Activated CD4-positive, CD25-positive, alpha-beta regulatory T cell (primary cell): ENCODE data around the gene FOXK1.
A peak's percentile ranks its signal among the peaks of the same experiment; 100 is the strongest.
"Not testable (repeated sequence)": the region's sequence is repeated elsewhere in the genome, so short reads cannot be mapped to it uniquely, and the experiment has no call there.

ENCODE experiments used
- DNase-seq, 4 experiments: peaks; one replicate each; lab custom pipeline; 2025; lab: John Stamatoyannopoulos, UW

Gene FOXK1

DNA sequence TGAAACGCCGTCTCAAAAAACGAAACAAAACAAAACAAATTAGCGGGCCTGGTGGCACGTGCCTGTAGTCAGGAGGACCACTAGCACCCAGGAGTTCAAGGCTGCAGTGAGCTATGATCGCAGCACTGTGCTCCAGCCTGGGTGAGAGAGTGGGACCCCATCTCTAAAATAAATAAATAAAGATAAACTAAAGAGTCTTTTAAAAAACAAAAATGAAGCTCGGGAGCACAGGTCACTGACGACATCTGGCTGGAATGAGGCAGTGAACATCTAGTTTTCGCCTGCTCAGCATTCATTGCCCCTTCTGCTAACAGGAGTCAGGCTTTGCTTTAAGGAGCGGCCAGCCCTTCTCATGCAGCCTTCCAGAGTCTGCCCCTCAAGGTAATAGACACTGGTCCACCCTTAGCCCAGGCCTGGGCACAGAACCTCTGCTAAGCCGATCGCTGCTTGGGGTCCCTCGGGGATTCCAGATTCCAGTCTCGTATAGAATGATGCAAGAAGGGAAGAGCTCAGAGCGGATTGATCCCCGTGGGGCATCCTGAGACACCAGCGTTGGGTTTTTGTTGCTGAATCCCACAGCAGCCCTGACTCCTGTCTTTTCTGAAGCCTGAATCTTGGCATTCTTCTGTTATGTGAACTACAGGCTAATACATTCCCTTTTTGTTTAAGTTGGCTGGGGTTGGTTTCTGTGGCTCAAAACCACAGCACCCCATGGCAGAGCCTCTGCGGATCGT is 14.2 kb upstream of the FOXK1 start:
- DNase-seq = no peak

DNA sequence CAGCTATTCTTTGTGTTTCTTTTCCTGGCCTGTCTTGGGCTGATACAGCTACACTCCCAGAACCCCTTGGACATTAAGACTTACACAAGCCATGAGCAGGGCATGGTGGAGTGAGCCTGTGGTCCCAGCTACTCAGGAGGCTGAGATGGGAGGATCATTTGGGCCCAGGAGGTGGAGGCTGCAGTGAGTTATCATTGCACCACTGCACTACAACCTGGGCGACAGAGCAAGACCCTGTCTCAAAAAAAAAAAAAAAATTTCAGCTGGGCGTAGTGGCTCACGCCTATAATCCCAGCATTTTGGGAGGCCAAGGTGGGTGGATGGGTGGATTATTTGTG is 13.6 kb upstream of the FOXK1 start:
- no peak for DNase-seq

DNA sequence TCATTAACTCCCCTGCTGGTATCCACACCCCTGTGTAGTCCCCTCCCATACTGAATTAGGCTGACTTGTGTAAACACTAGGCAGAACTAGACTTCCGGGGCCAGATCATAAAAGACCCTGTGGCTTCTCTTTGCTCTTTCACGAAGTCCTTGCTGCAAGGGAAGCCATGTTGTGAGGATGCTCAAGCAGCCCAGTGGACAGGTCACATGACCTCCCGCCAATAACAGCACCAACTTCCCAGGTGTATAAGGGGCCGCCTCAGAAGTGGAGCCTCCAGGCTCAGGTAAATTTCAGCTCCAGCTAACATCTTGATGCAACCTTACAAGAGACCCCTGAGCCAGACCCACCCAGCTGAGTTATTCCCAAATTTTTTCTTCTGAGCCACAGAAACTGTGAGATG is 11.3 kb upstream of the FOXK1 start:
- DNase-seq = no peak

DNA sequence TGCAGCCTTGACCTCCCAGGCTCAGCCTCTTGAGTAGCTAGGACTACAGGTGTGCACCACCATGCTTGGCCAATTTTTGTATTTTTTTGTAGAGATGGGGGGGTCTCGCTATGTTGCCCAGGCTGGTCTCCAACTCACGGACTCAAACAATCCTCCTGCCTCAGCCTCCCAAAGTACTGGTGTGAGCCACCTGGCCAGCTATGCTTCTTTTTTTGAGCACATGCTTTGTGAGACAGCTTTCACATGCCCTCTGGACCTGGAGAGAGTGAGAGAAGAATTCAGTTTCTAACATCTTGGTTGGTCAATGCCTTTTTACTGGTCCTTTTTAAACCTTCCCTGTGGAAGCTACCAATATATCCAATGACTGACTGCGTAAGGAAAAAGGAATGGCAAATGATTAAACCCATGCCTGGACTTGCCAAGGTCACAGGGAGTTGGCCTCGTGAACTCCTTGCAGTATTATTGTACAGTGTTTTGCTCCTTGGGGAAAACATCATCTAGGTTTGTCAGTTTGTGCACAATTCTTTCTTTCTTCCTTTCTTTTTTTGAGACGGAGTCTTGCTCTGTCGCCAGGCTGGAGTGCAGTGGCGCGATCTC is 6.2 kb upstream of the FOXK1 start:
- DNase-seq = no peak

DNA sequence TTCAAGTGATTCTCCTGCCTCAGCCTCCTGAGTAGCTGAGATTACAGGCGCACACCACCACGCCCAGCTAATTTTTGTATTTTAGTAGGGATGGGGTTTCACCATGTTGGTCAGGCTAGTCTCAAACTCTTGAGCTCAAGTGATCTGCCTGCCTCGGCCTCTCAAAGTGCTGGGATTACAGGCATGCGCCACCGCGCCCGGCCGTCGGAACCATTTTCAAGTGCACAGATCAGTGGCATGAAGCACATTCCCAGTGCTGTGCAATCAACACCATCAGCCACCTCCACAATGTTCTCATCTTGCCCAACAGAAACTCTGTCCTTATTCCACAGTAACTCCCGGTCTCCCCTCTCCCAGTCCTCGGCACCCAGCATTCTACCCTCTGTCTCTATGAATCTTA is 4.6 kb upstream of the FOXK1 start:
- not testable (repeated sequence) for DNase-seq

DNA sequence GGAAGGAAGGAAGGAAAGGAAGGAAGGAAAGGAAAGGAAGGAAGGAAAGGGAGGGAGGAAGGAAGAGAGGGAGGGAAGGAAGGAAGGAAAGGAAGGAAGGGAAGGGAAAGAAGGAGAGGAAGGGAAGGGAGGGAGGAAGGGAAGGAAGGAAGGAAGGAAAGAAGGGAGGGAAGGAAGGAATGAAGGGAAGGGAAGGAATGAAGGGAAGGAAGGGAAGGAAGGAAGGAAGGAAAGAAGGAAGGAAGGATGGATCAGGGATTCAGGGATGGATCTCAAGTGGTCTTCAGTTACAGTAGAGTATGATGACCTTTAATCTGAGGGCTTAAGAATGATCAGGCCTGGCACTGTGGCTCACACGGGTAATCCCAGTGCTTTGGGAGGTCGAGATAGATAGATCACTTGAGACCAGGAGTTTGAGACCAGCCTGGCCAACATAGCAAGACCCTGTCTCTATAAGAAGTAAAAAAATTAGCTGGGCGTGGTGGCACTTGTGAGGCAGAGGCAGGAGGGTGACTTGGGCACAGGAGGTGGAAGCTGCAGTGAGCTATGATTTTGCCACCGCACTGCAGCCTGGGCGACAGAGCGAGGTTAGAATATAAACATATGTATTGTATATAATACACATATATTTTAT is 760 bp upstream of the FOXK1 start:
- DNase-seq = no peak

DNA sequence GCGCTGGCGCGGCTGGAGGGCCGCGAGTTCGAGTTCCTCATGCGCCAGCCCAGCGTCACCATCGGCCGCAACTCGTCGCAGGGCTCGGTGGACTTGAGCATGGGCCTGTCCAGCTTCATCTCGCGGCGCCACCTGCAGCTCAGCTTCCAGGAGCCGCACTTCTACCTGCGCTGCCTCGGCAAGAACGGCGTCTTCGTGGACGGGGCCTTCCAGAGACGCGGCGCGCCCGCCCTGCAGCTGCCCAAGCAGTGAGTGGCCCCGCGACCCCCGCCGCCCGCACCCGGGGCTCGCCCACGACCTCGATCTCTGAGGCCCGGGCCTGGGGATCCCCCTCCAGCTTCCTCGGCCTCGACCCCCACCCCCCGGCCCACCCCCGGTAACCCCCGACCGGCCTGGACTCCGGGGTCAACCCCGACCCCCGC is 537 bp downstream of the FOXK1 start:
- no peak for DNase-seq

DNA sequence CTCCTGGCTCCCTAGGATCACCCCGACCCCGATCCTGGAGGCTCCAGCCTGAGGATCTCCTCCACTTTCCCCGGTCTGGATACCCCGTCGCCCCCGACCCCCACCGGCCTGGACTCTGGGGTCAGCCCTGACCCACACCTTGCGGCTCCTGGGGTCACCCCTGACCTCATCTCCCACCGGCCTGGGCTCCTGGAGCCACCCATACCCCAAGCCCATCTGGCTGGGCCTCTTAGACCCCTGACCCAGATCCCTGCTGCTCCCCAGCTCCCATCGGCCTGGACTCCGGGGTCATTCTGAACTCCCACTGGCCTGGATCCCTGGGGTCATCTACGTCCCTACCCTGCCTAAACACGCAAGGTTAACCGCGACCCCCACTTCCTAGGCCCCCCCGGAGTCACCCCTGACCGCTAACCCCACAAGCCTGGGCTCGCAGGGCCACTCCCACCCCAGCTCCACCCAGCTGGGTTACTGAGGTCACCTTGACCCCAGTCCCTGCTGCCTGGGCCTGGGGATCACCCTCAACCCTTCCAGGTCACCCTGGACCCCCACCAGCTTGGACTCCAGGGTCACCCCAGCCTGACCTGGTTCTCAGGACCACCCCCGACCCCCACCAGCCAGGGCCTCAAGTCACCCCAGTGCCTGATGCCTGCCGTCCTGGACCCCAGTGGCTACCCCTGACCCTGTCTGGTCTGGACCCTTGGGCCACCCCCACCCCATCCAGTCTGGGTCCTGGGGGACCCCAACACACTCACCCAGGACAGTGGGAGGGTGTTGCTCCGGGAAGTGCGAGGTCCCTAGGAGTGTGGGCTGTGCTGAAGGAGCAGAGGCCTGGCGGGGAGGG is 1.2 kb downstream of the FOXK1 start:
- peak in 1 of 4 experiments; percentile 8 for DNase-seq

DNA sequence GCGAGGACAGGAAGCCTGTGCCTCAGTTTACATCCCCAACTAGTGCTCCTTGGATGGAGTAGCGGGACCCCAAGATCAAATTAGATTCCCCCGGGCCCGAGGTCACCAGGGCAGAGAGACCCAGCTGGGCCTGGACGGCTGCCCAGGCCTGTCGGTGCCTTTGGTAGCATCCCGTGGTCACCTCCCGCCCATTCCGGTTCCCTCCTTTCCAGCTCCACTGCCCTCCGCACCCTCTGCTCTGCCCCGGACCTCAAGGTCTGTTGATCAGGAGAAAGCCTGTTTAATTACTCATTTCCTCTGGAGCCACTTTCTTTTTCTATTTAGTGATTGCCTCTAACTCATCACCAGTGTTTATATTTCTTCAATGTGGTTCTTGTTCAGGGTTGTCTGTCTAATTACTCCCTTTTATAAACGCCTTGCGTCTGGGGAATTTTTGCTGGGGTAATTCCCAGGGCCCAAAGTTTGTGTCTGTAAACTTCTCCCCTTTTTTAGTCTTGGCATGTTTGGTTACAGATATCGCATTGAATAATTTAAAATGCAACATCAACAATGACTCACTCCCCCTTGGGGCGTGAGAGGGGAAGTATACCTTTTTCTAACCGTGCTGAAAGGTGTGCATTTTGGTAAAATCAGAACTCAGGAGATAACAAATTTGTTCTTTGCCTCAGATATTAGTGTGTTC is 1.9 kb downstream of the FOXK1 start:
- no peak for DNase-seq

DNA sequence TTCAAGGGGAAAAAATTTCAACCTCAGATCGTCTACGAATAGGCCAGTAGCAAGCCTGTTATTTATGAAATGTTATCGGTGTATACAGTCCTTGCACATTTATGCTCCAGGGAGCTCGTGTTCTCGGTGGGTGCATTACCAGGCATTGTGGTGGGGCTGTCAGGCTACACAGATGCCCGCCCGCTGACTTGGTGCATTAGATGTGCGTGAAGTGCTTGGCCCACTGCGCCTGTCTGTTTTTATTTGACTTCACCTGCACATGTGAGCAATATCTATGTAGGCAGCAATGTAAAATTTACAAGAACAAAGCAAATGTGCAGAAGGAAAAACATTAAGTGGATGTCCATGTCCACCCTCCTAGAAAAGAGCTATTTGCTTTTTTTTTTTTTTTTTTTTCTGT is 2.8 kb downstream of the FOXK1 start:
- DNase-seq = no peak

DNA sequence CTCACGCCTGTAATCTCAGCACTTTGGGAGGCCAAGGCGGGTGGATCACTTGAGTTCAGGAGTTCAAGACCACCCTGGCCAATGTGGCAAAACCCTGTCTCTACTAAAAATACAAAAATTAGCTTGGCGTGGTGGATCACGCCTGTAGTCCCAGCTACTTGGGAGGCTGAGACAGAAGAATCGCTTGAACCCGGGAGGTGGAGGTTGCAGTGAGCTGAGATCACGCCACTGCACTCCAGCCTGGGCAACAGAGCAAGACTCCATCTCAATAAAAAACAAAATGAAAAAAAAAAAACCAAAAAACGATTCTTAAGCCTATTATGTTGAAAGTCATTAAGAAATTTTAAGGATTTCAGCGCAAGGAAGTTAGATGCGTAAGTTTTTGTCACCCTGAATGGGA is 3.6 kb downstream of the FOXK1 start:
- DNase-seq = not testable (repeated sequence)

DNA sequence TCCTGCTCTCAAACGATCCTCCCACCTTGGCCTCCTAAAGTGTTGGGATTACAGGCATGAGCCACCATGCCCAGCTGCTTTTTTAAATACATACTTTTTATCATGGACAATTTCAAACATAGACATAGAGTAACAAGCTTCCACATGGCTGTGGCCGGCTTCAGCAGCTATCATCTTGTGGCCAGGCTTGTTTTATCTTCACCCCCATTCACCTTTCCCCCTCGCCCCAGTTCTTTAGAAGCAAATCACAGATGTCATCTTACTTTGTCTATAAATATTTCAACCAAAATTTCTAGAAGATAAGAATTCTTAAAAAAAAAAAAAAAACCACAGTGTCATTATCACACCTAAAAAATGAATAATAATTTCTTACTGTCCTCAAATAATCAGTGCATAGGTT is 5.9 kb downstream of the FOXK1 start:
- no peak for DNase-seq

DNA sequence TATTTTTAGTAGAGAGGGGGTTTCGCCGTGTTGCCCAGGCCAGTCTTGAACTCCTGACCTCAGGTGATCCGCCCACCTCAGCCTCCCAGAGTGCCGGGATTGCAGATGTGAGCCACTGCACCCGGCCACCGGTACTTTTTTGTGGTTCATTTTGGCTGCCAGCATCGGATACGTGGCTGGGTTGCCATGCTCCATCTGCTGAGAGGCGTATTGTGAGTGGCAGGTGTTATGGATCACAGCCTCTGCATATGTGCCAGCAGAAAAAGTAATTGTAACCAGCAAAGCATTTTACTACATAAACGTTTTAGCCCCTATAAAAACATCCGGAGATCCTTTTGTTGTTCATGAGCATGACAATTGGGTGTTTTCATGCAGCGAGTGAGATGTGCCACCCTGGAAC is 7.1 kb downstream of the FOXK1 start:
- no peak for DNase-seq

DNA sequence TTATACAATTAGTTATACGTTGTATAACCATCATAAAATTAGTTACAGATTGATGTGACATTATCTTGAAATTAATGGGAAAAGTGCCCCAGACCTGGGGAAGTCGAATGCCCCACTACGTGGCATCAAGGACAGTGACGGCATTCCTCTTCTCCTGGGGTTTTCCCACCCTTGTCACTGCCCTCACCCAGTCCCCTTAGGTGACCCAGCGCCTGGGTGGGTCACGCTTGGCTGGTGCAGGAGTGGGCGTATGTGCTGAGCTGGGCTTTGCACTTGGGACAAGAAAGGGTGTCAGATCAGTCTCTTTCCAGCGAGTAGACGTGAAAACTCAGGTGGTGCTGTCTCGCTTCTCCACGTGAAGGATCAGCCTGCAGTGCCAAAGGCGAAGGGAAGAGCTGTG is 7.6 kb downstream of the FOXK1 start:
- DNase-seq = no peak

DNA sequence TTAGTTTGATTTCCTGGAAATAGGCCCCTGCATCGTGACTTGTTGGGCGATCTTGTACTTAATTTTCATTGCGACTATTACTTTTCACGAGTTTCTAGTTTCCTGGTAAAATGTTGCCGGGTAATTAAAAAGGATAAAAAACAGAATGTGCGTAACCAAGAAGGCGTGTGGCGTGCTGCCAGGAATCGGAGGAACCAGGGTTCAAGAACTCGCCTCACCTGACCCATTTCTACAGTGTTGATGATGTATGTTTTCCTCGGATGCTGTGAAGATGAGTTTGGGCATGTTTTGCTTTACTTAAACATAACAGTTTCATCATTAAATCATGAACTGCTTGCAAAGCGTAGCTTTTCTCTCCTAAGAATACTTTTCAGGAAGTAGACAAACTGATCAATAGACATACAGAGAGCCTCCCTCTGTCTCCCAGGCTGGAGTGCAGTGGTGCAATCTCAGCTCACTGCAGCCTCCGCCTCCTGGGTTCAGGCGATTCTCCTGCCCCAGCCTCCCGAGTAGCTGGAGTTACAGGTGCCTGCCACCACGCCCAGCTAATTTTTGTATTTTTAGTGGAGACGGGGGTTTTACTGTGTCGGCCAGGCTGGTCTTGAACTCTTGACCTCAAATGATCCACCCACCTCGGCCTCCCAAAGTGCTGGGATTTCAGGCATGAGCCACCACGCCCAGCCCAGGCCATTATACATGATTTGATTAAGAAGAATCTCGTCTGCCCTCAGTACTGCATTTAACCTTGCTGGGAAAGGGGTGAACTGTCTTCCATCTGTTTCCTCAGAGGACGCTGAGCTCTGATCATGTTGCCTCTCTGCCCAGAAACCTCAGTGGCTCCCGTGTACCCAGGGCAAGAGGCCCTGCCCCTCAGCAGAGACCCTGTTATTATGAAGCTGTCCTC is 9.1 kb downstream of the FOXK1 start:
- DNase-seq = no peak

DNA sequence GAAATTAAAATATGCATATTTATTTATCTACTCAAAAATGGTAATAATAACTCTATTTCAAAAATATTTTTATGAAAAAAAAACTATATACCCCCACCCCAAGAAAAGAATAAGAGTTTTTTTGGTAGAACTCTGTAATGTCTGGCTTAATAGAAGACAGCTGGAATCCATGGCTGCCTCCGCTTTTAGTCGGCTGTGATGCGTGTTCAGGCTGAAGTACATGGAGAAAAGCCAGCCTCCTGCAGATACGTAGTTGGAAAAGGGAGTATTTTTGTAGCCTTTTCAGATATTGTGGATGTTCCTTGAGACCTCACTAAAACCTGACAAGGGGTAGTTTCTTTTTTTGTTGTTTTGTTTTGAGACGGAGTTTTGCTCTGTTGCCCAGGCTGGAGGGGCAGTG is 10.0 kb downstream of the FOXK1 start:
- no peak for DNase-seq

DNA sequence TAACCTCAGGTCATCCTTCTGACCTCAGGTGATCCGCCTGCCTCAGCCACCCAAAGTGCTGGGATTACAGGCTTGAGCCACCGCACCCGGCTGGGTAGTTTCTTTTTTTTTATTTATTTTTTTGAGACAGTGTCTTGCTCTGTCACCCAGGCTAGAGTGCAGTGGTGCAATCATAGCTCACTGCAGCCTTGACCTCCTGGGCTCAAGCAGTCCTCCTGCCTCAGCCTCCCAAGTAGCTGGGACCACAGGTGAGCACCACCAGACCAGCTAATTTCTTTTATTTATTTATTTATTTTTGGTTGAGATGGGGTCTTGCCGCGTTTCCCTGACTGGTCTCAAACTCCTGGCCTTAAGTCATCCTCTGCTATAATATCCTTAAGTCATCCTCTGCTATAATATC is 10.5 kb downstream of the FOXK1 start:
- DNase-seq = not testable (repeated sequence)

DNA sequence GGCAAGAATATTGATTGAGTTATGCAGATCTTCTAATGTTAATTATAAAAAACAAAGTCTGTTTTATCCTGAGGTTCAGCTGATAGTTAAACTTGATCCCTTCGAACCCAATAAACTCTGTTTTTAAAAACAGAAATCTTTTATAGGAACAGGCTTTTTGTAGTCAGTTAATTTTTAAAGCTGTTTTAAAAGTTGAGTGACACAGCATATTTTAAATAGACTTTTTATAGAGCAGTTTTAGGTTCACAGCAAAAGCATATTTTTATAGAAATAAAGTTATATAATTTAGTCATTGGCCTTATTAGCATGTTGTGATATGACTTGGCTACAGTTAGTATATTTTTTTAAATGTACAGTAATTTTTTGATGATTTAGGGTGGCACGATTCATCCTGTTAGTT is 11.1 kb downstream of the FOXK1 start:
- DNase-seq = no peak

DNA sequence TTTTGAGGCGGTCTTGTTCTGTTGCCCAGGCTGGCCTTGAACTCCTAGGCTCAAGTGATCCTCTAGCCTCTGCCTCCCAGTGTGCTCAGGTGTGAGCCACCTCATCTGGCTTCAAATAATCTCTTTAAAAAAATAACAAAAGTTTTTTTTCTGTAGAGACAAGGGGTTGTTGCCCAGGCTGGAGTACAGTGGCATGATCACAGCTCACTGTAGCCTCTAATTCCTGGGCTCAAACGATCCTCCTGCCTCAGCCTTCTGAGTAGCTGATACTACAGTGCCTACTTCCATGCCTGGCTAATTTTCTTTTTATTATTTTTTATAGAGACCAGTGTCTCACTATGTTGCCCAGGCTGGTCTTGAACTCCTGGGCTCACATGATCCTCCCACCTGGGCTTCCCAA is 11.7 kb downstream of the FOXK1 start:
- DNase-seq = no peak

DNA sequence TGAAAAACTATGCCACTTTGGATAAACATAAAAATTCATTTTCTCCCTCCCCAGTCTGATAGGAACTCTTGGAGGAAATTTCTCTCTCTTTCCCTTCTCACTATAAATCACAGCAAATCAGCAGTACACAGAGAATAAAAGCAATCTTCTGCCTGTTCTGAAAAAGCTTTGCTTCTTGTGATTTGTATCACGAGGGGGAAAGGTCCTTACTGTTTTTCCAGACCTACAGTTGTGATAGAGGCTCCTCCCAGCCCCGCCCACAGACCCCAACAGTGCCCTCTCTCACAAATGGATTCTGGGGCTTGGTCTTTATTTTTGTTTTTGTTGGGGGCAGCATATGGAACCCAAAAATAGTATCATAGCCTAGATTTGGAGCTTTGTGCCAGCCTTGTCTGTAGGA is 12.2 kb downstream of the FOXK1 start:
- no peak for DNase-seq

DNA sequence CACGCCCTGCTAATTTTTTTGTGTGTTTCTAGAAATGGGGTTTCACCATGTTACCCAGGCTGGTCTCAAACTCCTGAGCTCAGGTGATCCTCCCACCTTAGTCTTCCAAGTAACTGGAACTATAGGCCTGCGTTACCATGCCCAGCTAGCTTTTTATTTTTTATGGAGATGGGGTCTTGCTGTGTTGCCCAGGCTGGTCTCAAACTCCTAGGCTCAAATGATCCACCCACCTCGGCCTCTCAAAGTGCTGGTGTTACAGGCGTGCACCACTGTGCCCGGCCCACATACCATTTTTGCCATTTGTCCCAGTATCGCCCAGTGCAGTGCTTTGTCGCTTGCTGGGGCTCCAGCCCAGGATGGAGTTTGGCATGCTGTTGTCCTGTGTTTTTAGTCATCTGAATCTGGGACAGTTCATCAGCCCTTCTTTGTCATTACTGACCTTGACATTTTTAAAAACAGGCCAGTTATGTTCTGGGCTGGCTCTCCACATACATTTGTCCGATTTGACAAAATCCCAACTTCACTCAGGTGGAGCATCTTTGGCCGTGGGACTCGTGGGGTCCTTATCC is 16.7 kb downstream of the FOXK1 start:
- no peak for DNase-seq
